ENCODE measurements around the gene TMSB4X.
"Not testable (repeated sequence)": the region's sequence is repeated elsewhere in the genome, so short reads cannot be mapped to it uniquely, and the experiment has no call there.

DNA sequence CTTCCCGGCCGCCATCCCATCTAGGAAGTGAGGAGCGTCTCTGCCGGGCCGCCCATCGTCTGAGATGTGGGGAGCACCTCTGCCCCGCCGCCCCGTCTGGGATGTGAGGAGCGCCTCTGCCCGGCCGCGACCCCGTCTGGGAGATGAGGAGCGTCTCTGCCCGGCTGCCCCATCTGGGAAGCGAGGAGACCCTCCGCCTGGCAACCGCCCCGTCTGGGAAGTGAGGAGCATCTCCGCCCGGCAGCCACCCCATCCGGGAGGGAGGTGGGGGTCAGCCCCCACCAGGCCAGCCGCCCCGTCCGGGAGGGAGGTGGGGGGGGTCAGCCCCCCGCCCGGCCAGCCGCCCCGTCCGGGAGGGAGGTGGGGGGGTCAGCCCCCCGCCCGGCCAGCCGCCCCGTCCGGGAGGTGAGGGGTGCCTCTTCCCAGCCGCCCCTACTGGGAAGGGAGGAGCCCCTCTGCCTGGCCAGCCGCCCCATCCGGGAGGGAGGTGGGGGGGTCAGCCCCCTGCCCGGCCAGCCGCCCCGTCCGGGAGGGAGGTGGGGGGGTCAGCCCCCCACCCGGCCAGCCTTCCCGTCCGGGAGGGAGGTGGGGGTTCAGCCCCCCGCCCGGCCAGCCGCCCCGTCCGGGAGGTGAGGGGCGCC lies 11.6 kb upstream of the TMSB4X start:
- TF ChIP-seq, protein P1, sequence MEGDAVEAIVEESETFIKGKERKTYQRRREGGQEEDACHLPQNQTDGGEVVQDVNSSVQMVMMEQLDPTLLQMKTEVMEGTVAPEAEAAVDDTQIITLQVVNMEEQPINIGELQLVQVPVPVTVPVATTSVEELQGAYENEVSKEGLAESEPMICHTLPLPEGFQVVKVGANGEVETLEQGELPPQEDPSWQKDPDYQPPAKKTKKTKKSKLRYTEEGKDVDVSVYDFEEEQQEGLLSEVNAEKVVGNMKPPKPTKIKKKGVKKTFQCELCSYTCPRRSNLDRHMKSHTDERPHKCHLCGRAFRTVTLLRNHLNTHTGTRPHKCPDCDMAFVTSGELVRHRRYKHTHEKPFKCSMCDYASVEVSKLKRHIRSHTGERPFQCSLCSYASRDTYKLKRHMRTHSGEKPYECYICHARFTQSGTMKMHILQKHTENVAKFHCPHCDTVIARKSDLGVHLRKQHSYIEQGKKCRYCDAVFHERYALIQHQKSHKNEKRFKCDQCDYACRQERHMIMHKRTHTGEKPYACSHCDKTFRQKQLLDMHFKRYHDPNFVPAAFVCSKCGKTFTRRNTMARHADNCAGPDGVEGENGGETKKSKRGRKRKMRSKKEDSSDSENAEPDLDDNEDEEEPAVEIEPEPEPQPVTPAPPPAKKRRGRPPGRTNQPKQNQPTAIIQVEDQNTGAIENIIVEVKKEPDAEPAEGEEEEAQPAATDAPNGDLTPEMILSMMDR (IDR thresholded peaks at IDR 0.05): not testable (repeated sequence)
- TF ChIP-seq POLR2A (IDR thresholded peaks at IDR 0.05); POLR2AphosphoS5 (IDR thresholded peaks at IDR 0.05; ENCODE audit: insufficient read depth in 1 of 2, low read depth in 1 of 2): not testable (repeated sequence)
